ENCODE results near the gene PCDH15.

Gene PCDH15

GRCh38 chr10:54772468-54773122 is 28.4 kb downstream of the PCDH15 start:
- DNase-seq (ENCODE audit: low spot score), result no peak
- H4K91ac ChIP-seq (ENCODE audit: low read depth, low read length, poor library complexity), result no peak overlapping the region
- H3K36me3 ChIP-seq (replicated peaks in 1 of 2; ENCODE audit: control insufficient read depth in 2 of 2, insufficient read depth in 2 of 2, low read length in 2 of 2), result no peaks in the 10 kb centered on the region
- H3K27ac ChIP-seq (replicated peaks; ENCODE audit: low read length), result no peak overlapping the region
- no peak overlapping the region for H3K9ac ChIP-seq (ENCODE audit: low read depth, low read length, poor library complexity)
- H2BK15ac ChIP-seq (ENCODE audit: low read length), result no peak overlapping the region
- no peaks in the 10 kb centered on the region for H3K27me3 ChIP-seq (ENCODE audit: control insufficient read depth in 3 of 3, insufficient read depth in 3 of 3, low read depth in 1 of 3, low read length in 3 of 3)
- no peak overlapping the region for H2BK12ac ChIP-seq (ENCODE audit: low read length)
- H3K4me3 ChIP-seq (ENCODE audit: low read length in 2 of 2), result no peak overlapping the region
- no peak overlapping the region for H3K14ac ChIP-seq (ENCODE audit: low read length)
- H4K8ac ChIP-seq (ENCODE audit: low read depth, low read length), result no peak overlapping the region
- no peak overlapping the region for H3K23ac ChIP-seq (ENCODE audit: low read depth, low read length, poor library complexity)
- peaks cover 2 to 8% of the 10 kb centered on the region in 2 donors for H3K4me1 ChIP-seq (ENCODE audit: control insufficient read depth in 2 of 2, insufficient read depth in 1 of 2, low read depth in 1 of 2, low read length in 2 of 2)
- no peaks in the 10 kb centered on the region for H3K79me1 ChIP-seq (ENCODE audit: low read depth, low read length)
- WGBS, 2 donors (ENCODE audit: extremely low coverage in 2 of 2, insufficient read length in 2 of 2, insufficient replicate concordance in 1 of 2), result no CpG with 5 or more reads among the region's 6 CpGs
- peaks cover 0 to 2% of the 10 kb centered on the region in 2 donors for H3K9me3 ChIP-seq (replicated peaks in 1 of 2; ENCODE audit: control insufficient read depth in 2 of 2, insufficient read depth in 1 of 2, low read depth in 1 of 2, low read length in 2 of 2)
- no peak overlapping the region for H2BK5ac ChIP-seq (ENCODE audit: low read length)
- H3K4me2 ChIP-seq (ENCODE audit: insufficient read depth, low read length, poor library complexity, severe bottlenecking), result no peak overlapping the region
- no peak overlapping the region for H2AFZ ChIP-seq (ENCODE audit: low read length)
- no peak overlapping the region for H2AK5ac ChIP-seq (ENCODE audit: low read depth, low read length)
- no peak overlapping the region for H2BK120ac ChIP-seq (ENCODE audit: low read depth, low read length)
- no peak overlapping the region for H3K18ac ChIP-seq (ENCODE audit: low read length)
- no peak overlapping the region for H3K4ac ChIP-seq (ENCODE audit: low read length)

- no peak overlapping the region for H3K23ac ChIP-seq (ENCODE audit: low read depth, low read length, poor library complexity)
- H3K9me3 ChIP-seq (replicated peaks in 1 of 2; ENCODE audit: control insufficient read depth in 2 of 2, insufficient read depth in 1 of 2, low read depth in 1 of 2, low read length in 2 of 2), result no peaks in the 10 kb centered on the region
- H4K91ac ChIP-seq (ENCODE audit: low read depth, low read length, poor library complexity), result no peak overlapping the region
- no peaks in the 10 kb centered on the region for H3K36me3 ChIP-seq (replicated peaks in 1 of 2; ENCODE audit: control insufficient read depth in 2 of 2, insufficient read depth in 2 of 2, low read length in 2 of 2)
- no peak overlapping the region for H2AK5ac ChIP-seq (ENCODE audit: low read depth, low read length)
- H3K9ac ChIP-seq (ENCODE audit: low read depth, low read length, poor library complexity), result no peak overlapping the region
- WGBS, 2 donors (ENCODE audit: extremely low coverage in 2 of 2, insufficient read length in 2 of 2, insufficient replicate concordance in 1 of 2), result no CpG with 5 or more reads among the region's 2 CpGs
- no peak overlapping the region for H2BK15ac ChIP-seq (ENCODE audit: low read length)
- H3K27me3 ChIP-seq (ENCODE audit: control insufficient read depth in 3 of 3, insufficient read depth in 3 of 3, low read depth in 1 of 3, low read length in 3 of 3), result no peaks in the 10 kb centered on the region
- H3K14ac ChIP-seq (ENCODE audit: low read length), result no peak overlapping the region
- no peak overlapping the region for H3K4me3 ChIP-seq (ENCODE audit: low read length in 2 of 2)
- H3K79me1 ChIP-seq (ENCODE audit: low read depth, low read length), result no peaks in the 10 kb centered on the region
- peak; percentile 12 for DNase-seq (ENCODE audit: low spot score)
- no peak overlapping the region for H2BK120ac ChIP-seq (ENCODE audit: low read depth, low read length)
- H3K27ac ChIP-seq (replicated peaks; ENCODE audit: low read length), result no peak overlapping the region
- no peak overlapping the region for H3K4ac ChIP-seq (ENCODE audit: low read length)
- no peak overlapping the region for H3K18ac ChIP-seq (ENCODE audit: low read length)
- no peak overlapping the region for H2BK5ac ChIP-seq (ENCODE audit: low read length)
- H4K8ac ChIP-seq (ENCODE audit: low read depth, low read length), result no peak overlapping the region
- peaks cover 2 to 8% of the 10 kb centered on the region in 2 donors for H3K4me1 ChIP-seq (ENCODE audit: control insufficient read depth in 2 of 2, insufficient read depth in 1 of 2, low read depth in 1 of 2, low read length in 2 of 2)
- H3K4me2 ChIP-seq (ENCODE audit: insufficient read depth, low read length, poor library complexity, severe bottlenecking), result no peak overlapping the region
- H2AFZ ChIP-seq (ENCODE audit: low read length), result no peak overlapping the region
- H2BK12ac ChIP-seq (ENCODE audit: low read length), result no peak overlapping the region
Observed at GRCh38 chr10:54769051-54769450, 32.0 kb downstream of the PCDH15 start.

- Histone ChIP-seq H2BK12ac (ENCODE audit: low read length) (no peak overlapping the region), H3K27ac (replicated peaks; ENCODE audit: low read length) (no peak overlapping the region), H2BK15ac (ENCODE audit: low read length) (no peak overlapping the region), H2AFZ (ENCODE audit: low read length) (peak overlapping the region; percentile 43), H3K9ac (ENCODE audit: low read depth, low read length, poor library complexity) (no peak overlapping the region), H3K23ac (ENCODE audit: low read depth, low read length, poor library complexity) (no peak overlapping the region), H2BK5ac (ENCODE audit: low read length) (no peak overlapping the region), H4K91ac (ENCODE audit: low read depth, low read length, poor library complexity) (no peak overlapping the region), H3K36me3 (replicated peaks in 1 of 2; ENCODE audit: control insufficient read depth in 2 of 2, insufficient read depth in 2 of 2, low read length in 2 of 2) (no peaks in the 10 kb centered on the region), H3K14ac (ENCODE audit: low read length) (no peak overlapping the region), H4K8ac (ENCODE audit: low read depth, low read length) (no peak overlapping the region), H3K18ac (ENCODE audit: low read length) (no peak overlapping the region), H3K9me3 (replicated peaks in 1 of 2; ENCODE audit: control insufficient read depth in 2 of 2, insufficient read depth in 1 of 2, low read depth in 1 of 2, low read length in 2 of 2) (no peaks in the 10 kb centered on the region), H3K4me1 (ENCODE audit: control insufficient read depth in 2 of 2, insufficient read depth in 1 of 2, low read depth in 1 of 2, low read length in 2 of 2) (peaks cover 0 to 3% of the 10 kb centered on the region in 2 donors), H3K4me2 (ENCODE audit: insufficient read depth, low read length, poor library complexity, severe bottlenecking) (no peak overlapping the region), H3K4ac (ENCODE audit: low read length) (no peak overlapping the region), H2BK120ac (ENCODE audit: low read depth, low read length) (no peak overlapping the region), H3K27me3 (ENCODE audit: control insufficient read depth in 3 of 3, insufficient read depth in 3 of 3, low read depth in 1 of 3, low read length in 3 of 3) (peaks cover 0 to 1% (median 0%) of the 10 kb centered on the region in 3 experiments), H3K4me3 (ENCODE audit: low read length in 2 of 2) (no peak overlapping the region), H2AK5ac (ENCODE audit: low read depth, low read length) (no peak overlapping the region), H3K79me1 (ENCODE audit: low read depth, low read length) (no peaks in the 10 kb centered on the region)
- WGBS, 2 donors (ENCODE audit: extremely low coverage in 2 of 2, insufficient read length in 2 of 2, insufficient replicate concordance in 1 of 2), result no CpG with 5 or more reads among the region's 2 CpGs
- DNase-seq (ENCODE audit: low spot score), result no peak
Observed at GRCh38 chr10:54758791-54759190, 42.2 kb downstream of the PCDH15 start.

- H3K4ac ChIP-seq (ENCODE audit: low read length), result no peak overlapping the region
- H2AK5ac ChIP-seq (ENCODE audit: low read depth, low read length), result no peak overlapping the region
- no peak overlapping the region for H3K4me3 ChIP-seq (ENCODE audit: low read length in 2 of 2)
- no peak overlapping the region for H3K9ac ChIP-seq (ENCODE audit: low read depth, low read length, poor library complexity)
- no peak for DNase-seq (ENCODE audit: low spot score)
- no peak overlapping the region for H3K18ac ChIP-seq (ENCODE audit: low read length)
- WGBS, 2 donors (ENCODE audit: extremely low coverage in 2 of 2, insufficient read length in 2 of 2, insufficient replicate concordance in 1 of 2), result no CpG with 5 or more reads among the region's 1 CpG
- no peak overlapping the region for H3K14ac ChIP-seq (ENCODE audit: low read length)
- no peak overlapping the region for H2BK15ac ChIP-seq (ENCODE audit: low read length)
- H3K9me3 ChIP-seq (replicated peaks in 1 of 2; ENCODE audit: control insufficient read depth in 2 of 2, insufficient read depth in 1 of 2, low read depth in 1 of 2, low read length in 2 of 2), result no peaks in the 10 kb centered on the region
- H2BK12ac ChIP-seq (ENCODE audit: low read length), result no peak overlapping the region
- no peaks in the 10 kb centered on the region for H3K79me1 ChIP-seq (ENCODE audit: low read depth, low read length)
- H3K4me2 ChIP-seq (ENCODE audit: insufficient read depth, low read length, poor library complexity, severe bottlenecking), result no peak overlapping the region
- H3K27me3 ChIP-seq (ENCODE audit: control insufficient read depth in 3 of 3, insufficient read depth in 3 of 3, low read depth in 1 of 3, low read length in 3 of 3), result no peaks in the 10 kb centered on the region
- H3K23ac ChIP-seq (ENCODE audit: low read depth, low read length, poor library complexity), result no peak overlapping the region
- no peak overlapping the region for H3K27ac ChIP-seq (replicated peaks; ENCODE audit: low read length)
- no peak overlapping the region for H4K91ac ChIP-seq (ENCODE audit: low read depth, low read length, poor library complexity)
- H2BK5ac ChIP-seq (ENCODE audit: low read length), result no peak overlapping the region
- no peak overlapping the region for H4K8ac ChIP-seq (ENCODE audit: low read depth, low read length)
- no peak overlapping the region for H2BK120ac ChIP-seq (ENCODE audit: low read depth, low read length)
- no peak overlapping the region for H2AFZ ChIP-seq (ENCODE audit: low read length)
- no peaks in the 10 kb centered on the region for H3K36me3 ChIP-seq (replicated peaks in 1 of 2; ENCODE audit: control insufficient read depth in 2 of 2, insufficient read depth in 2 of 2, low read length in 2 of 2)
- H3K4me1 ChIP-seq (ENCODE audit: control insufficient read depth in 2 of 2, insufficient read depth in 1 of 2, low read depth in 1 of 2, low read length in 2 of 2), result no peaks in the 10 kb centered on the region
Observed at GRCh38 chr10:54749623-54750022, 51.4 kb downstream of the PCDH15 start.

Data from neuronal stem cell (in vitro differentiated cells).